K562 (cell line): ENCODE data around the gene C10orf95. TPM values are rescaled to one million over a fixed set of nuclear protein-coding genes. Genes with fewer than 3 reads are reported as not detected.

Experiments
- ATAC-seq: fragments of 200-7000 bp; cut with Tn5 transposase; 3 replicates; pipeline ENCODE4 v1.9.1; 2020; ENCODE audit warnings: moderate library complexity
- BruUV-seq: library from RNA; stranded (reverse); fragments of 400-500 nt; replicated peaks from 2 replicates; lab custom pipeline; 2021; lab: Mats Ljungman, UMichigan
- CTCF ChIA-PET: fragments of 300-600 bp; formaldehyde crosslinking; extraction: SDS; loops from one replicate; lab custom pipeline; 2021; ENCODE audit warnings: low intra/inter-chr PET ratio; lab: Yijun Ruan, JAX
- POLR2A ChIA-PET: fragments of 300-600, 350-650 bp; sonication (Branson Sonifier 250); formaldehyde crosslinking; extraction: SDS; loops from one replicate; lab custom pipeline; 2021; ENCODE audit warnings: antibody characterized with exemption, inconsistent platforms; lab: Yijun Ruan, JAX
- DNase-seq, 4 experiments: peaks; one replicate each; pipeline versions ENCODE4 v3.0.0 to v3.0.0-alpha.2; 2011 to 2018; ENCODE audit warnings: low spot score in 3 of 4, mixed read lengths in 3 of 4; ENCODE audit errors: extremely low read depth in 1 of 4
- FAIRE-seq: peaks from 2 replicates; lab custom pipeline; 2011; peaks lifted over from hg19 to GRCh38; lab: Jason Lieb, UNC
- H2AFZ ChIP-seq: 2 replicates; pipeline ENCODE4 v1.6.0; 2011; ENCODE audit warnings: low read depth, low read length, control low read depth, inconsistent platforms
- H3K27ac ChIP-seq: fragments of 200-600 bp; 3 replicates; pipeline ENCODE4 v1.8.0; 2011; ENCODE audit warnings: low read depth, mild to moderate bottlenecking, control low read depth, inconsistent platforms, low read length, moderate library complexity, mixed read lengths; ENCODE audit errors: extremely low read depth
- H3K27me3 ChIP-seq, 2 experiments: fragments of 300-600 bp in 1 of 2; 2 replicates in 1 of 2; 3 replicates in 1 of 2; pipeline versions ENCODE4 v1.6.0 to v1.8.0; 2011; ENCODE audit warnings: inconsistent platforms in 2 of 2, low read length in 2 of 2, mild to moderate bottlenecking in 1 of 2, mixed read lengths in 1 of 2, moderate library complexity in 1 of 2; ENCODE audit not compliant: control insufficient read depth in 2 of 2, insufficient read depth in 2 of 2
- H3K36me3 ChIP-seq: fragments of 300-600 bp; 3 replicates; pipeline ENCODE4 v1.8.0; 2011; ENCODE audit warnings: mild to moderate bottlenecking, low read length, inconsistent platforms; ENCODE audit not compliant: control insufficient read depth, insufficient read depth
- H3K4me1 ChIP-seq, 2 experiments: fragments of 200-600 bp in 1 of 2; replicated peaks in 1 of 2; 2 replicates in 1 of 2; 3 replicates in 1 of 2; pipeline versions ENCODE4 v1.5.1 to v1.8.0; 2011; ENCODE audit warnings: inconsistent platforms in 2 of 2, low read length in 2 of 2, mild to moderate bottlenecking in 1 of 2, mixed read lengths in 1 of 2, moderate library complexity in 1 of 2; ENCODE audit not compliant: control insufficient read depth in 2 of 2, insufficient read depth in 2 of 2
- H3K4me2 ChIP-seq: 2 replicates; pipeline ENCODE4 v1.6.1; 2011; ENCODE audit warnings: low read length, control low read depth, inconsistent platforms, mixed read lengths; ENCODE audit not compliant: insufficient read depth
- H3K4me3 ChIP-seq: fragments of 200-600 bp; sonication (generic), shearing (Covaris generic); 2 replicates; pipeline ENCODE4 v1.5.1; 2016; ENCODE audit warnings: control low read depth, inconsistent platforms
- H3K79me2 ChIP-seq: fragments of 200-600 bp; 3 replicates; pipeline ENCODE4 v1.8.0; 2011; ENCODE audit warnings: low read length, inconsistent platforms; ENCODE audit not compliant: control insufficient read depth, insufficient read depth
- H3K9ac ChIP-seq, 2 experiments: 2 replicates each; pipeline versions ENCODE4 v1.6.0 to v1.6.1; 2011; ENCODE audit warnings: low read depth in 2 of 2, low read length in 2 of 2, control low read depth in 1 of 2, inconsistent platforms in 1 of 2, mild to moderate bottlenecking in 1 of 2, mixed read lengths in 1 of 2; ENCODE audit not compliant: insufficient read depth in 1 of 2
- H3K9me1 ChIP-seq: one replicate; pipeline ENCODE4 v1.6.0; 2011; ENCODE audit warnings: inconsistent platforms, mild to moderate bottlenecking, low read length, moderate library complexity; ENCODE audit not compliant: control insufficient read depth, insufficient read depth
- H3K9me3 ChIP-seq: replicated peaks from 2 replicates; pipeline ENCODE4 v1.5.1; 2011; ENCODE audit warnings: low read depth, low read length, inconsistent platforms; ENCODE audit not compliant: control insufficient read depth, insufficient read depth
- H4K20me1 ChIP-seq: replicated peaks from 2 replicates; pipeline ENCODE4 v1.6.1; 2011; ENCODE audit warnings: low read length, inconsistent platforms, mixed read lengths; ENCODE audit not compliant: control insufficient read depth, insufficient read depth
- BRD4 ChIP-seq: fragments of 200-600 bp; sonication (generic); IDR thresholded peaks from 2 replicates; pipeline ENCODE4 v1.6.1; 2017; ENCODE audit warnings: inconsistent platforms
- C11orf30 ChIP-seq: fragments of 450-650 bp; IDR thresholded peaks from 2 replicates; pipeline ENCODE4 v1.6.1; 2016; ENCODE audit warnings: low read depth, mild to moderate bottlenecking
- CCAR2 ChIP-seq: fragments of 200-400 bp; formaldehyde crosslinking; IDR thresholded peaks from 2 replicates; pipeline ENCODE4 v1.6.1; 2017; ENCODE audit warnings: mild to moderate bottlenecking, low read depth, low read length
- CEBPG ChIP-seq, 3 experiments: fragments of 200-800 bp in 1 of 3; sonication (Bioruptor generic) in 1 of 3; sonication (generic) in 1 of 3; formaldehyde crosslinking in 1 of 3; IDR thresholded peaks in 2 of 3; conservative IDR thresholded peaks in 1 of 3; 2 replicates each; pipeline versions ENCODE4 v1.6.1 to v1.8.0; 2016 to 2022; ENCODE audit warnings: missing compliant biosample characterization in 2 of 3, missing genetic modification characterization in 2 of 3, mild to moderate bottlenecking in 1 of 3, missing genetic modification reagents in 1 of 3
- CXXC5 ChIP-seq: fragments of 250-450 bp; sonication (Bioruptor Pico); IDR thresholded peaks from 2 replicates; pipeline ENCODE4 v1.8.0; 2022; ENCODE audit warnings: inconsistent platforms, mild to moderate bottlenecking, moderate library complexity
- ETV5 ChIP-seq: sonication (generic); formaldehyde crosslinking; IDR thresholded peaks from 2 replicates; pipeline ENCODE4 v1.4.0; 2020; ENCODE audit warnings: low read depth, mild to moderate bottlenecking, missing genetic modification reagents
- FOSL1 ChIP-seq: fragments of 200-800 bp; sonication (Bioruptor generic); conservative IDR thresholded peaks from 2 replicates; pipeline ENCODE4 v1.6.1; 2016; ENCODE audit warnings: missing genetic modification characterization, missing compliant biosample characterization
- RBM25 ChIP-seq: fragments of 200-400 bp; formaldehyde crosslinking; IDR thresholded peaks from 2 replicates; pipeline ENCODE4 v1.6.1; 2018; ENCODE audit warnings: low read length, low read depth, moderate library complexity; ENCODE audit not compliant: severe bottlenecking
- ZBTB49 ChIP-seq: sonication (generic); formaldehyde crosslinking; IDR thresholded peaks from 2 replicates; pipeline ENCODE4 v1.8.0; 2022; ENCODE audit warnings: missing genetic modification reagents, mild to moderate bottlenecking, borderline replicate concordance
- ZNF584 ChIP-seq: fragments of 200-800 bp; sonication (Bioruptor generic); IDR thresholded peaks from 2 replicates; pipeline ENCODE4 v1.6.1; 2016; ENCODE audit warnings: low read depth, mild to moderate bottlenecking, missing genetic modification characterization, missing compliant biosample characterization
- WGBS: fragments of 100-300 bp; shearing (Covaris generic); methylation state at CpG from one replicate; pipeline ENCODE4 v1.1.6; 2016; ENCODE audit warnings: low coverage, mixed read lengths; ENCODE audit not compliant: insufficient coverage; ENCODE audit errors: missing lambda C conversion rate; 5-methylcytosine and 5-hydroxymethylcytosine counted together
- in situ Hi-C: fragments of 300-500 bp; cut with MboI; formaldehyde crosslinking; loops from 4 replicates; pipeline ENCODE4 v1.15.0; 2018; ENCODE audit warnings: inconsistent platforms, mixed read lengths
- intact Hi-C: fragments of 100-400 bp; cut with micrococcal nuclease; formaldehyde crosslinking; loops from 2 replicates; pipeline ENCODE4 v1.14.2; 2022
- polyA plus RNA-seq, 8 experiments: library from polyadenylated mRNA; depleted of rRNA in 4 of 8; stranded (reverse) in 5 of 8; unstranded in 3 of 8; fragments of >200 nt; fragmentation: Nextera tagmentation in 2 of 8; fragmentation: Illumina TruSeq in 1 of 8; extraction: Ambion mirVana in 2 of 8; extraction: Trizol in 1 of 8; gene quantifications; 2 replicates each; pipeline versions ENCODE4 v1.2.1 to v1.2.3, GENCODE V29; 2011 to 2014; ENCODE audit warnings: inconsistent platforms in 1 of 8, missing spikeins in 1 of 8
- total RNA-seq, 7 experiments: library from RNA; depleted of rRNA in 6 of 7; stranded (reverse); fragments of >200 nt in 6 of 7; fragmentation: Illumina TruSeq in 2 of 7; extraction: Trizol in 2 of 7; gene quantifications; 2 replicates each; pipeline versions ENCODE4 v1.2.1 to v1.2.3, GENCODE V29; 2011 to 2021; ENCODE audit warnings: low replicate concordance in 1 of 7
- TF ChIP-seq, protein P1 (sequence below): fragments of 450-650 bp; IDR thresholded peaks from 2 replicates; pipeline ENCODE4 v1.6.1; 2018; ENCODE audit not compliant: partially characterized antibody

C10orf95 gene
- total and polyA plus RNA-seq, 9 of the 15 experiments (the other 6 are each of a cell fraction or from before 2014, with no cell fraction given), result 0.03 to 0.41 (median 0.17) TPM; not detected in 1

GRCh38 chr10:102435133-102435497 lies 16.2 kb downstream of the C10orf95 start (continued):
- peak; percentile 60 for TF ChIP-seq RBM25

DNA sequence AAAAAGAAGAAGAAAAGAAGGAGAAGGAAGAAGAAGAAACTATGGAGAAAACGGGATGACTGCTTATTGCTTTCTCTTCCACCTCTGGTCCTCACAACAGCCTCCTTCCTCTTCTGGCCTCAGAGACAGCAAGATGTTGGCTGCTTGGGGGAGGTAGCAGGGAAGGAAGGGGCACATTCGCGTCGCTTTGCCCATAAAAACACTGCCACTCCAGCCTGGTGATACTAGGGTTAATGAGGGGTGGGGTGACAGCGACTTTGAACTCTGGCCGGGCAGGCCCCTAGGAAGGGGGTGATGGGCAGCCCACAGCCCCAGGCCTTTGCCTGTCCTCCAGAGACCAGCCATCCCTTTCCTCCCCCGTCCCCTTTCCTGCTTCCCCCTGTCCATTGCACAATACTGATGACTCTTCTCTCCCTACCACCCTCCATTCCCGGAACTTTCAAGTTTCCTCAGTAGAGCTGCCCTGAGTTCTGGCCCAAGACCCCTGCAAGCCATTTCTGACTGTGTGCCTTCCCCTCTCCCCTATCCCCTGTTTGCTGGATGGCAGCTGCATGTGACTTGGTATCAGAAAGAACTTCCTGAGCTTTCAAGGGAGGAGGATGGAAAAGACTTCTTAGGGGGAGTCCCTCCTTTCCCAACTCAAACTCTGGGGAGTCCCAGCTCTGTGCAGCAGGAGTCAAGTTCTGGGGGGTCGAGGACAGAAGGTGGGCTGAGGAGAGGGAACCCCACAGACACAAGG lies 16.8 kb downstream of the C10orf95 start:
- no peaks in the 10 kb centered on the region for H3K9me3 ChIP-seq
- FAIRE-seq (no peak), DNase-seq (no peak), ATAC-seq (no peak)
- H3K27ac ChIP-seq, result peak overlapping the region; percentile 88
- H3K4me3 ChIP-seq, result peak overlapping the region; percentile 80
- no peaks in the 10 kb centered on the region for H3K9me1 ChIP-seq
- peaks cover 16% of the 10 kb centered on the region; the same call in 2 of the 3 replicates for H3K36me3 ChIP-seq
- WGBS, result 10% methylated on average over 3 of the region's 9 CpGs
- H3K4me1 ChIP-seq, result peaks cover 27 to 45% of the 10 kb centered on the region in 2 experiments
- peaks cover 4% of the 10 kb centered on the region for H4K20me1 ChIP-seq
- peak overlapping the region; percentile 66 to 82 for H3K9ac ChIP-seq
- H3K4me2 ChIP-seq, result peak overlapping the region; percentile 90
- H2AFZ ChIP-seq, result peak overlapping the region; percentile 69
- ChIA-PET CTCF (no interaction called here), POLR2A (interaction anchor here (0.6 to 3.3 kb wide), 8 partner anchors 9 to 40 kb away, joined by 3 to 34 read pairs (median 4); partner anchors contain the start of genes C10orf95 and FBXL15)
- H3K79me2 ChIP-seq, result peaks cover 52% of the 10 kb centered on the region
- intact Hi-C loops, result no loop called here
- in situ Hi-C loops, result loop anchor here (25.0 kb wide), 1 partner anchor 597 kb away; the partner anchor contains the start of gene KCNIP2
- no peaks in the 10 kb centered on the region for H3K27me3 ChIP-seq
- BruUV-seq, result no TSS peak
- TF ChIP-seq CXXC5 (CRISPR knock-in tag), result peak; percentile 16; the same call in 1 of the 2 replicates
- TF ChIP-seq C11orf30, result no peak
- TF ChIP-seq ZBTB49 (CRISPR knock-in tag), result no peak
- TF ChIP-seq, protein P1, sequence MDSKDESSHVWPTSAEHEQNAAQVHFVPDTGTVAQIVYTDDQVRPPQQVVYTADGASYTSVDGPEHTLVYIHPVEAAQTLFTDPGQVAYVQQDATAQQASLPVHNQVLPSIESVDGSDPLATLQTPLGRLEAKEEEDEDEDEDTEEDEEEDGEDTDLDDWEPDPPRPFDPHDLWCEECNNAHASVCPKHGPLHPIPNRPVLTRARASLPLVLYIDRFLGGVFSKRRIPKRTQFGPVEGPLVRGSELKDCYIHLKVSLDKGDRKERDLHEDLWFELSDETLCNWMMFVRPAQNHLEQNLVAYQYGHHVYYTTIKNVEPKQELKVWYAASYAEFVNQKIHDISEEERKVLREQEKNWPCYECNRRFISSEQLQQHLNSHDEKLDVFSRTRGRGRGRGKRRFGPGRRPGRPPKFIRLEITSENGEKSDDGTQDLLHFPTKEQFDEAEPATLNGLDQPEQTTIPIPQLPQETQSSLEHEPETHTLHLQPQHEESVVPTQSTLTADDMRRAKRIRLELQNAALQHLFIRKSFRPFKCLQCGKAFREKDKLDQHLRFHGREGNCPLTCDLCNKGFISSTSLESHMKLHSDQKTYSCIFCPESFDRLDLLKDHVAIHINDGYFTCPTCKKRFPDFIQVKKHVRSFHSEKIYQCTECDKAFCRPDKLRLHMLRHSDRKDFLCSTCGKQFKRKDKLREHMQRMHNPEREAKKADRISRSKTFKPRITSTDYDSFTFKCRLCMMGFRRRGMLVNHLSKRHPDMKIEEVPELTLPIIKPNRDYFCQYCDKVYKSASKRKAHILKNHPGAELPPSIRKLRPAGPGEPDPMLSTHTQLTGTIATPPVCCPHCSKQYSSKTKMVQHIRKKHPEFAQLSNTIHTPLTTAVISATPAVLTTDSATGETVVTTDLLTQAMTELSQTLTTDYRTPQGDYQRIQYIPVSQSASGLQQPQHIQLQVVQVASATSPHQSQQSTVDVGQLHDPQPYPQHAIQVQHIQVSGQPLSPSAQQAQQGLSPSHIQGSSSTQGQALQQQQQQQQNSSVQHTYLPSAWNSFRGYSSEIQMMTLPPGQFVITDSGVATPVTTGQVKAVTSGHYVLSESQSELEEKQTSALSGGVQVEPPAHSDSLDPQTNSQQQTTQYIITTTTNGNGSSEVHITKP, result peak; percentile 68
- no peak for TF ChIP-seq CCAR2
- TF ChIP-seq ETV5 (CRISPR knock-in tag), result peak; percentile 30; the same call in 1 of the 2 replicates
- TF ChIP-seq BRD4, result 0 out of 2 replicates have a peak, but pooled peaks have one; percentile 12
- TF ChIP-seq FOSL1 (tag), result 0 out of 2 replicates have a peak, but pooled peaks have one; percentile 34
- peak; percentile 80 for TF ChIP-seq CEBPG (CRISPR knock-in tag; IDR thresholded peaks at IDR 0.05)
- TF ChIP-seq CEBPG (tag; conservative IDR thresholded peaks at IDR 0.05 in 1 of 2, IDR thresholded peaks at IDR 0.05 in 1 of 2), result peak; percentile 89 to 92
- 0 out of 2 replicates have a peak, but pooled peaks have one; percentile 26 for TF ChIP-seq ZNF584 (CRISPR knock-in tag)
